GM18505 (cell line): ENCODE data around the gene ADAMTS6.

ENCODE experiments used
- ATAC-seq: cut with Tn5 transposase; IDR thresholded peaks from one replicate; pipeline ENCODE4 v1.9.1; 2021; ENCODE audit not compliant: unreplicated experiment
- POLR2A ChIP-seq: IDR thresholded peaks from 4 replicates; pipeline ENCODE4 v1.6.1; 2011; ENCODE audit warnings: borderline replicate concordance; ENCODE audit not compliant: insufficient read depth, insufficient read length; ENCODE audit errors: extremely low read depth

Gene ADAMTS6

DNA sequence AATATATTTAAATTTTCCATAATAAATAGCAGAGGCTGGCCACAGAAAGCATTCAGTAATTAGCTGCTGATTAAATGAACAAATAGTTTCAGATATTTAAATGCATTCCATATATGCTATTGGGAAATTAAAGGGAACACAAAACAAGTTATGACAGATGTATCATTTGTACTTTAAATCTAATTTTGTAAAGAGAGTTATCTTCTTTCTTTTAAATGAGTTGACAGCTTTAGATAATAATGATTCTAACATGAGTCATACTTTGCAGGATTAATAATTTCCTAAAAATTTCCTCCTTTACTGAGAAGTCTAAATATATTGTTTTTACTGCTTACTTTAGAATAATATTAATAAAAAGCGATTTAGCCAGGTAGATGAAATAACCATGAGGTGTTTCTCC is 320.1 kb downstream of the ADAMTS6 start:
- no peak for ATAC-seq
- TF ChIP-seq POLR2A: no peak

- no peak for ATAC-seq
- no peak for TF ChIP-seq POLR2A
Observed at GRCh38 chr5:65157906-65158603, 323.7 kb downstream of the ADAMTS6 start.

- TF ChIP-seq POLR2A: no peak
- no peak for ATAC-seq
Observed at GRCh38 chr5:65156933-65157332, 324.8 kb downstream of the ADAMTS6 start.

- no peak for ATAC-seq
- TF ChIP-seq POLR2A: no peak
Observed at GRCh38 chr5:65152131-65152530, 329.6 kb downstream of the ADAMTS6 start.

- TF ChIP-seq POLR2A: no peak
- no peak for ATAC-seq
Observed at GRCh38 chr5:65151614-65152013, 330.1 kb downstream of the ADAMTS6 start.

DNA sequence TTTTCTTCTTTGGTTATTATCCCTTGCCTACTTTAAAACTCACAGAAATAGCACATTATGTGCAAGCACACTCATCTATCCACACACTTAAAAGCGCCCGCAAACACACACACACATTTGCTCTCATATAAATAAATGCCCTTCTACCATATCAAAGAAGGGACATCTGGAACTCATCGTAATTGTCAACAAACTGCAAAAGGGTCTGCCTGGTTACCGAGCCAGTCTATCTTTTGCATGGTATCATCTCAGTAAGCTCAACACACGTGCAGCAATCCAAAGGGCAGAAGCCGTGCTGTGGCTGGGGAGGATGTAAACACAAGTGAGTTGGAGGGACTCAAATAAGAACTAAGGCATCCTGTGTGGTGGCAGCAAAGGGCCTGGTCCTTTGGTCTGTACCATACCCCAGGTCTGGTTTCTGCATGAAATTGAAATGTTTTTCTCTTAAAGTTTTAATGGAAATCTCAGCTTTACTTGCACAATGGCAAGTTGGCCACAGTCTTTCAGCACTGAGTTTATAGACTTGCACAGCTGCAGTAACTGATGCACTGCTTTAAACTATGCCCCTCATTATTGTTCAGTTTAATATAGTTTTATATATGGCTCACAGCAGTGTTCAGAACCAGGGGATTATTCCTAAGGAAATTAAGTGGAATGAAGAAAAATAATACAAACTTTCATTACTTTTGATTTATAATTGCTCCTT is 331.0 kb downstream of the ADAMTS6 start:
- ATAC-seq: no peak
- no peak for TF ChIP-seq POLR2A

- ATAC-seq: no peak
- no peak for TF ChIP-seq POLR2A
Observed at GRCh38 chr5:65149827-65150226, 331.9 kb downstream of the ADAMTS6 start.

- no peak for TF ChIP-seq POLR2A
- no peak for ATAC-seq
Observed at GRCh38 chr5:65144136-65144871, 337.4 kb downstream of the ADAMTS6 start.

DNA sequence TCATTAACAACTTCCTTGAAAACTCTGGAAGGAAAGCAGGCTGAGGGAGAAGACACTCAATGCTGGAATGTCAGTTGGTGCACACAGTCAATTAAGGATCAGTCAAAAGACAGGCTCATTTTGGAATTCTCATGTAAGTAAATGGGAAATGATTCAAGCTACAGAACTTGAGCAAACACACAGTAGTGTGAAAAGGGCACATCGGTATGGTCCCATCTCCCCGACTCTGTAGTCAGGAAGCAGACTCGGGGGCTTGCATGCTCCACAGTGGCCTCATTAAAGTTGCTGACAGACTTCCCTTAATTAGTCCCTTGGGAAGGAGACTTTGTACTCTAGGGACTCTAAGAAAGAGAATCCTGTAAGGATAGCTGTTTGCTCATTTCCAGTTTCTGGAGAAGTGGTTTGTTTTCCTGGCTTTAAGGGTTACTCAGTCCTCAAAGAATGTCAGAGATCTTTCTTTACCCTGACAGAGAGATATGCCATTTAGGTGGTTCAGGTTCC is 339.2 kb downstream of the ADAMTS6 start:
- ATAC-seq: no peak
- TF ChIP-seq POLR2A: no peak

GRCh38 chr5:65142016-65142415 is 339.7 kb downstream of the ADAMTS6 start:
- no peak for TF ChIP-seq POLR2A
- ATAC-seq: no peak

- ATAC-seq: no peak
- TF ChIP-seq POLR2A: no peak
Observed at GRCh38 chr5:65141493-65141892, 340.2 kb downstream of the ADAMTS6 start.

- no peak for TF ChIP-seq POLR2A
- no peak for ATAC-seq
Observed at GRCh38 chr5:65137631-65138030, 344.1 kb downstream of the ADAMTS6 start.

DNA sequence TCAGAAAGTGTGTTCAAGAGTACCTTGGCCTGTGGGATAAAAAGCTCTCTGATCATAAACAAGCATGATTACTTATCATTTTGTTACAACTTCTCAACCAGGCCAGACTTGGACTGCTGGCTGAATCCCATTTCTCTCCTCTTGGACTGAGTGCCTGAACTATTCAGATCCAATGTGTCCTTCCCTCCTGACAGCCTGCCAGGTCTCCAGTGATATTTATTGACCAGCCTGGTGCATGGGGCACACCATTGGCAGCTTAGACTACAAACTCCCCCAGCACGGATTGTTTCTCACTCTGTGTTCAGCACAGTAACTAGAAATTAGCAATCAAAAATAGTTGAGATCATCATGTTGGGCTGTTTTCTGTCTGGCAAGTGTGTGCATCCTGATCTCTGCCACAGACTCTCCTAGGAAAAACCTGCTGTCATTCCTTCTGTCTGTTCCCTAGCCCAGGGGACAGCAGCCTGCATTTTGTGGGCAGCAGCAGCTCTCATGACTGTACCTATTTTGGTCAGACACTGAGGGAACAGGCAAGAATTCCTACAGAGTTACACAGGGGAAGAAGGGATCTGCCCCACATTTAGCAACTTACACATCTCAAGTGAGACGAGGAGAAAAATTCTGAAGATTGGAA is 348.1 kb downstream of the ADAMTS6 start:
- TF ChIP-seq POLR2A: no peak
- no peak for ATAC-seq
